Stimulated activated CD8-positive, alpha-beta memory T cell treated with anti-CD3 and anti-CD28 coated beads, Interleukin-7, amount 100 ng/mL, for 48 hours (primary cell): ENCODE data around the gene USP17L17.
"Not testable (repeated sequence)": the region's sequence is repeated elsewhere in the genome, so short reads cannot be mapped to it uniquely, and the experiment has no call there.

Experiments used
- DNase-seq, 2 donors: peaks; one replicate each; pipeline ENCODE4 v3.0.0-alpha.2; 2020; ENCODE audit warnings: low read depth in 1 of 2; ENCODE audit errors: extremely low read depth in 1 of 2

The USP17L17 gene

GRCh38 chr4:9243579-9243978 lies at the start of gene USP17L17:
TSS of gene USP17L17 (plus strand) at chr4:9243879. CDS start at chr4:9243879, 0 bp downstream.
- not testable (repeated sequence) for DNase-seq

DNA sequence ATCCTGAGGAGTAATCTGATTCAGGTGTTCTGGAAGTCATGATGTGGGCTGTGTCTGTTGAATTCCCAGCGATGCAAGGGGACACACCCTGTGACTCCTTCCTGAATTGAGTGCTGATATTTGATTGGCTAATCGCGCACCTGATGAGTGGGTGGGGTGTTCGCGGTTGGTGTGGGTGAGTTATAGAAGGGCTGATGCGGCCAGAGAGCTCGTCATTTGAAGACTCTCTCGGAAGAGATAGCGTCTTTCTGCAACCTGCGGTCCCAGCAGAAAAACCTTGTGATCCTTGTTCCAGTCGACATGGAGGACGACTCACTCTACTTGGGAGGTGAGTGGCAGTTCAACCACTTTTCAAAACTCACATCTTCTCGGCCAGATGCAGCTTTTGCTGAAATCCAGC lies 33.3 kb upstream of the USP17L17 start, which contains the start of gene USP17L10:
Gene USP17L10, plus strand, starts transcription at position 301 of the 400 bp plus-strand sequence. Its CDS starts 0 bp downstream, at position 301.
- not testable (repeated sequence) for DNase-seq

GRCh38 chr4:9214701-9215100 lies 29.0 kb upstream of the USP17L17 start:
- not testable (repeated sequence) for DNase-seq

DNA sequence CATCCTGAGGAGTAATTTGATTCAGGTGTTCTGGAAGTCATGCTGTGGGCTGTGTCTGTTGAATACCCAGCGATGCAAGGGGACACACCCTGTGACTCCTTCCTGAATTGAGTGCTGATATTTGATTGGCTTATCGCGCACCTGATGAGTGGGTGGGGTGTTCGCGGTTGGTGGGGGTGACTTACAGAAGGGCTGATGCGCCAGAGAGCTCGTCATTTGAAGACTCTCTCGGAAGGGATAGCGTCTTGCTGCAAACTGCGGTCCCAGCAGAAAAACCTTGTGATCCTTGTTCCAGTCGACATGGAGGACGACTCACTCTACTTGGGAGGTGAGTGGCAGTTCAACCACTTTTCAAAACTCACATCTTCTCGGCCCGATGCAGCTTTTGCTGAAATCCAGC lies 28.6 kb upstream of the USP17L17 start, which contains the start of gene USP17L11:
Gene USP17L11, plus strand, starts transcription at position 301 of the 400 bp plus-strand sequence. Its CDS starts 0 bp downstream, at position 301.
- not testable (repeated sequence) for DNase-seq

DNA sequence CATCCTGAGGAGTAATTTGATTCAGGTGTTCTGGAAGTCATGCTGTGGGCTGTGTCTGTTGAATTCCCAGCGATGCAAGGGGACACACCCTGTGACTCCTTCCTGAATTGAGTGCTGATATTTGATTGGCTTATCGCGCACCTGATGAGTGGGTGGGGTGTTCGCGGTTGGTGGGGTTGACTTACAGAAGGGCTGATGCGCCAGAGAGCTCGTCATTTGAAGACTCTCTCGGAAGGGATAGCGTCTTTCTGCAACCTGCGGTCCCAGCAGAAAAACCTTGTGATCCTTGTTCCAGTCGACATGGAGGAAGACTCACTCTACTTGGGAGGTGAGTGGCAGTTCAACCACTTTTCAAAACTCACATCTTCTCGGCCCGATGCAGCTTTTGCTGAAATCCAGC lies 23.8 kb upstream of the USP17L17 start, which contains the start of gene USP17L12:
Gene USP17L12, plus strand, starts transcription at position 301 of the 400 bp plus-strand sequence. Its CDS starts 0 bp downstream, at position 301.
- not testable (repeated sequence) for DNase-seq

- not testable (repeated sequence) for DNase-seq
Observed at GRCh38 chr4:9224596-9224995, 19.1 kb upstream of the USP17L17 start, which contains the start of gene USP17L13. TSS of gene USP17L13 (plus strand) at chr4:9224896. CDS start at chr4:9224896, 0 bp downstream.

- DNase-seq, result not testable (repeated sequence)
Observed at GRCh38 chr4:9230249-9230648, 13.4 kb upstream of the USP17L17 start.

- not testable (repeated sequence) for DNase-seq
Observed at GRCh38 chr4:9234085-9234484, 9.6 kb upstream of the USP17L17 start, which contains the start of gene USP17L15. TSS of gene USP17L15 (plus strand) at chr4:9234385. CDS start at chr4:9234385, 0 bp downstream.

DNA sequence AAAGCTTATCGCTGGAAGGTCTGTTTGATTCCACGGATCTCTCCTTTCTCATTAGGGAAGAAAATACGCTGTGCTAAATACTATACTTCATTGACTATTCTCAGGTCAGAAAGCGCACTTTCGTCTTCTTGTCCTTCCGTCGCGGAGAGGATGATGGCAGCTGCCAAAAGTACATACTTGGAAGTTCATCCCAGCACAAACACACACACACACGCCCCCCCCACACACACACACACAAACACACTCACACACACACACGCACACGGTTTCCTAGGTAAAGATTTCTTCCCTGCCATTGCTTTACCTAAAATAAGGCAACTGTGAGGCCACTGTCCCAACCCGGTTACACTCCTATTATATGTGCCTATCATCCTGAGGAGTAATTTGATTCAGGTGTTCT lies 5.2 kb upstream of the USP17L17 start:
- not testable (repeated sequence) for DNase-seq

GRCh38 chr4:9247953-9248680 lies 4.4 kb downstream of the USP17L17 start, which contains the start of gene USP17L18:
TSS of gene USP17L18 (plus strand) at chr4:9248630. CDS start at chr4:9248630, 0 bp downstream.
- DNase-seq, result not testable (repeated sequence)

DNA sequence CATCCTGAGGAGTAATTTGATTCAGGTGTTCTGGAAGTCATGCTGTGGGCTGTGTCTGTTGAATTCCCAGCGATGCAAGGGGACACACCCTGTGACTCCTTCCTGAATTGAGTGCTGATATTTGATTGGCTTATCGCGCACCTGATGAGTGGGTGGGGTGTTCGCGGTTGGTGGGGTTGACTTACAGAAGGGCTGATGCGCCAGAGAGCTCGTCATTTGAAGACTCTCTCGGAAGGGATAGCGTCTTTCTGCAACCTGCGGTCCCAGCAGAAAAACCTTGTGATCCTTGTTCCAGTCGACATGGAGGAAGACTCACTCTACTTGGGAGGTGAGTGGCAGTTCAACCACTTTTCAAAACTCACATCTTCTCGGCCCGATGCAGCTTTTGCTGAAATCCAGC lies 9.4 kb downstream of the USP17L17 start, which contains the start of gene USP17L19:
Gene USP17L19, plus strand, starts transcription at position 301 of the 400 bp plus-strand sequence. Its CDS starts 0 bp downstream, at position 301.
- DNase-seq, result not testable (repeated sequence)

GRCh38 chr4:9257824-9258223 lies 14.1 kb downstream of the USP17L17 start, which contains the start of gene USP17L20:
TSS of gene USP17L20 (plus strand) at chr4:9258124. CDS start at chr4:9258124, 0 bp downstream.
- not testable (repeated sequence) for DNase-seq

DNA sequence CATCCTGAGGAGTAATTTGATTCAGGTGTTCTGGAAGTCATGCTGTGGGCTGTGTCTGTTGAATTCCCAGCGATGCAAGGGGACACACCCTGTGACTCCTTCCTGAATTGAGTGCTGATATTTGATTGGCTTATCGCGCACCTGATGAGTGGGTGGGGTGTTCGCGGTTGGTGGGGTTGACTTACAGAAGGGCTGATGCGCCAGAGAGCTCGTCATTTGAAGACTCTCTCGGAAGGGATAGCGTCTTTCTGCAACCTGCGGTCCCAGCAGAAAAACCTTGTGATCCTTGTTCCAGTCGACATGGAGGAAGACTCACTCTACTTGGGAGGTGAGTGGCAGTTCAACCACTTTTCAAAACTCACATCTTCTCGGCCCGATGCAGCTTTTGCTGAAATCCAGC lies 18.9 kb downstream of the USP17L17 start, which contains the start of gene USP17L21:
Gene USP17L21, plus strand, starts transcription at position 301 of the 400 bp plus-strand sequence. Its CDS starts 0 bp downstream, at position 301.
- not testable (repeated sequence) for DNase-seq

- DNase-seq, result not testable (repeated sequence)
Observed at GRCh38 chr4:9267319-9267718, 23.6 kb downstream of the USP17L17 start, which contains the start of gene USP17L22. TSS of gene USP17L22 (plus strand) at chr4:9267619. CDS start at chr4:9267619, 0 bp downstream.

- not testable (repeated sequence) for DNase-seq
Observed at GRCh38 chr4:9271719-9272118, 28.0 kb downstream of the USP17L17 start.
